ENCODE results near the gene MSTN. TPM values are rescaled to one million over a fixed set of nuclear protein-coding genes. Genes with fewer than 3 reads are reported as not detected.

Gene MSTN
- total RNA-seq, 4 donors from 2014 or later = 0.23 to 0.42 (median 0.33) TPM; not detected in 1

- Histone ChIP-seq H3K9me3 (no peaks in the 10 kb centered on the region), H3K27ac (replicated peaks in 1 of 4) (no peak overlapping the region), H3K27me3 (no peaks in the 10 kb centered on the region), H3K4me3 (no peak overlapping the region), H3K36me3 (no peaks in the 10 kb centered on the region), H3K4me1 (no peaks in the 10 kb centered on the region)
- WGBS = 11% methylated on average over 4 of the region's 4 CpGs
- TF ChIP-seq EP300 (IDR thresholded peaks at IDR 0.05) = no peak
- TF ChIP-seq, protein P1, sequence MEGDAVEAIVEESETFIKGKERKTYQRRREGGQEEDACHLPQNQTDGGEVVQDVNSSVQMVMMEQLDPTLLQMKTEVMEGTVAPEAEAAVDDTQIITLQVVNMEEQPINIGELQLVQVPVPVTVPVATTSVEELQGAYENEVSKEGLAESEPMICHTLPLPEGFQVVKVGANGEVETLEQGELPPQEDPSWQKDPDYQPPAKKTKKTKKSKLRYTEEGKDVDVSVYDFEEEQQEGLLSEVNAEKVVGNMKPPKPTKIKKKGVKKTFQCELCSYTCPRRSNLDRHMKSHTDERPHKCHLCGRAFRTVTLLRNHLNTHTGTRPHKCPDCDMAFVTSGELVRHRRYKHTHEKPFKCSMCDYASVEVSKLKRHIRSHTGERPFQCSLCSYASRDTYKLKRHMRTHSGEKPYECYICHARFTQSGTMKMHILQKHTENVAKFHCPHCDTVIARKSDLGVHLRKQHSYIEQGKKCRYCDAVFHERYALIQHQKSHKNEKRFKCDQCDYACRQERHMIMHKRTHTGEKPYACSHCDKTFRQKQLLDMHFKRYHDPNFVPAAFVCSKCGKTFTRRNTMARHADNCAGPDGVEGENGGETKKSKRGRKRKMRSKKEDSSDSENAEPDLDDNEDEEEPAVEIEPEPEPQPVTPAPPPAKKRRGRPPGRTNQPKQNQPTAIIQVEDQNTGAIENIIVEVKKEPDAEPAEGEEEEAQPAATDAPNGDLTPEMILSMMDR (IDR thresholded peaks at IDR 0.05) = peak; percentile 65 to 68 (median 68)
- no peak for TF ChIP-seq POLR2AphosphoS5 (IDR thresholded peaks at IDR 0.05)
- intact Hi-C loops (cut with DNase I) = loop anchor here (5.0 kb wide), 2 partner anchors 188 to 283 kb away; no protein-coding TSS in a partner anchor
- no peak for DNase-seq (ENCODE audit: extremely low spot score)
Measured at GRCh38 chr2:190088917-190089316, 26.4 kb upstream of the MSTN start.

GRCh38 chr2:190084704-190085103 lies 22.2 kb upstream of the MSTN start:
- H3K4me3 ChIP-seq = no peak overlapping the region
- no peak for DNase-seq (ENCODE audit: extremely low spot score)
- H3K27me3 ChIP-seq = no peaks in the 10 kb centered on the region
- H3K36me3 ChIP-seq = no peaks in the 10 kb centered on the region
- H3K4me1 ChIP-seq = no peaks in the 10 kb centered on the region
- intact Hi-C loops (cut with DNase I) = loop anchor here (5.0 kb wide), 2 partner anchors 193 to 288 kb away; no protein-coding TSS in a partner anchor
- no peak overlapping the region for H3K27ac ChIP-seq (replicated peaks in 1 of 4)
- TF ChIP-seq POLR2AphosphoS5 (IDR thresholded peaks at IDR 0.05) = no peak
- TF ChIP-seq POLR2A (IDR thresholded peaks at IDR 0.05; ENCODE audit: low read depth) = no peak
- TF ChIP-seq, protein P1 (IDR thresholded peaks at IDR 0.05) = no peak
- TF ChIP-seq EP300 (IDR thresholded peaks at IDR 0.05) = no peak
- no peaks in the 10 kb centered on the region for H3K9me3 ChIP-seq
- 47% methylated on average over 2 of the region's 2 CpGs for WGBS

GRCh38 chr2:190082118-190082517 lies 19.6 kb upstream of the MSTN start:
- TF ChIP-seq, protein P1 (IDR thresholded peaks at IDR 0.05) = no peak
- TF ChIP-seq EP300 (IDR thresholded peaks at IDR 0.05) (no peak), POLR2A (IDR thresholded peaks at IDR 0.05; ENCODE audit: low read depth) (no peak), POLR2AphosphoS5 (IDR thresholded peaks at IDR 0.05) (no peak)
- DNase-seq (ENCODE audit: extremely low spot score) = no peak
- H3K4me3 ChIP-seq = no peak overlapping the region
- no peaks in the 10 kb centered on the region for H3K4me1 ChIP-seq
- 100% methylated on average over 1 of the region's 1 CpG for WGBS
- no peaks in the 10 kb centered on the region for H3K27me3 ChIP-seq
- intact Hi-C loops (cut with DNase I) = no loop called here
- H3K9me3 ChIP-seq = no peaks in the 10 kb centered on the region
- no peaks in the 10 kb centered on the region for H3K36me3 ChIP-seq
- H3K27ac ChIP-seq (replicated peaks in 1 of 4) = no peak overlapping the region

DNA sequence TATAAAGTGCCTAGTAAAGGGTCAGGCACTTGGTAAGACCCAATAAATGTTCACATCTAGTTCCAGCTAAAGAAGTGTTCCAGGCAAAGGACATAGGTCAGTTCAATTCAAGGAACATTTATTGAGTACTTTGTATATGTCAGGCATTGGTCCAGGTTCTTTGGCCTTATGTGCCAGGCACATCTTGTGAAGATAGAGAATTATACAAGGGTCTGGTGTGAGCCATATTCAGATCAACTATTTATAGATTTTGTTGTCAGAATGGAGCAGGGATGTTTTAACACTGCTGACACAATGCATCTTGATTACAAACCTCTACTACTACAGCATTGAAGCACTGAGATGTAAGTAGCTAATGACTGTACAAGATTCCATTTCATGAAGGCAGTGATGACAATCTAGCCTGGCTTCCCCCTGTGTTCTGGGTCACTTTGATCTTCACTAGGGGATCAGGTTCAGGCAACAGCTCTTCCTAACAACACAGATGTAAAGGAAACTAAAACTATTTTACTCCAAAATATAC lies 18.1 kb upstream of the MSTN start:
- no peak for DNase-seq (ENCODE audit: extremely low spot score)
- intact Hi-C loops (cut with DNase I) = no loop called here
- Histone ChIP-seq H3K36me3 (no peaks in the 10 kb centered on the region), H3K27me3 (no peaks in the 10 kb centered on the region), H3K4me1 (no peaks in the 10 kb centered on the region), H3K4me3 (no peak overlapping the region), H3K27ac (replicated peaks in 1 of 4) (no peak overlapping the region), H3K9me3 (peaks cover 0 to 4% (median 0%) of the 10 kb centered on the region in 4 donors)
- TF ChIP-seq POLR2AphosphoS5 (IDR thresholded peaks at IDR 0.05) = no peak
- TF ChIP-seq POLR2A (IDR thresholded peaks at IDR 0.05; ENCODE audit: low read depth) = no peak
- TF ChIP-seq EP300 (IDR thresholded peaks at IDR 0.05) = no peak
- TF ChIP-seq, protein P1 (IDR thresholded peaks at IDR 0.05) = no peak

DNA sequence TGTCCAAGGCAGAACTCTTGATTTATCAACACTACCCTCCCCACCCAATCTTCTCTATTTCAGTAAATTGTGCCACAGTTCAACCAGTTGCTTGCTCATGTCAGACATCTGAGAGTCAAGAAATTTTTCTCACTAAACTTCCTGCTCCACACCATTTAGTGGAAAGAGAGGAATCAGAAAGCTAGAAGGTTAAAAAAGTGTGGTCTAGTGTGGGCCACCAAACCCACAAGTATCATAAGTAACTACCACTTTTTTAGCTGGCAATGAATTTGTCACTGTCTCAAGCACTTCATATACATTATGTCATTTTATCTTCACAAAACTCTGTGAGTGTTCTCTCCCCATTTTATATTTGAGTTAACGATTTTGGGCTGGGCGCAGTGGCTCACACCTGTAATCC lies 16.6 kb upstream of the MSTN start:
- Histone ChIP-seq H3K27me3 (no peaks in the 10 kb centered on the region), H3K4me3 (no peak overlapping the region), H3K9me3 (peaks cover 0 to 4% (median 0%) of the 10 kb centered on the region in 4 donors), H3K4me1 (no peaks in the 10 kb centered on the region), H3K27ac (replicated peaks in 1 of 4) (no peak overlapping the region), H3K36me3 (no peaks in the 10 kb centered on the region)
- intact Hi-C loops (cut with DNase I) = no loop called here
- no peak for DNase-seq (ENCODE audit: extremely low spot score)
- 91% methylated on average over 2 of the region's 2 CpGs for WGBS
- TF ChIP-seq, protein P1 (IDR thresholded peaks at IDR 0.05) = no peak
- TF ChIP-seq POLR2A (IDR thresholded peaks at IDR 0.05; ENCODE audit: low read depth) = no peak
- no peak for TF ChIP-seq POLR2AphosphoS5 (IDR thresholded peaks at IDR 0.05)
- TF ChIP-seq EP300 (IDR thresholded peaks at IDR 0.05) = no peak

Measured in esophagus muscularis mucosa (tissue), 4 donors.